H1 (cell line): ENCODE data around the gene IGLON5. TPM values are rescaled to one million over a fixed set of nuclear protein-coding genes. Genes with fewer than 3 reads are reported as not detected.

Experiments
- CTCF ChIA-PET: fragments of 300-600 bp; sonication (Branson Sonifier 250); formaldehyde crosslinking; loops from one replicate; lab custom pipeline; 2021; ENCODE audit not compliant: partially characterized antibody; lab: Charles Lee
- POLR2A ChIA-PET: fragments of 300-600 bp; sonication (Branson Sonifier 250); formaldehyde crosslinking; loops from one replicate; lab custom pipeline; 2021; ENCODE audit warnings: inconsistent platforms; ENCODE audit not compliant: partially characterized antibody; lab: Charles Lee
- DNase-seq, 2 experiments: peaks; one replicate each; pipeline versions ENCODE4 v3.0.0 to v3.0.0-alpha.2; 2010 to 2022; ENCODE audit warnings: low spot score in 2 of 2, low read depth in 1 of 2, mixed read lengths in 1 of 2
- FAIRE-seq: peaks from 2 replicates; lab custom pipeline; 2011; peaks lifted over from hg19 to GRCh38; lab: Jason Lieb, UNC
- H2AFZ ChIP-seq: 2 replicates; pipeline ENCODE4 v1.8.1; 2012; ENCODE audit warnings: low read length, inconsistent platforms
- H2AK5ac ChIP-seq: 2 replicates; pipeline ENCODE4 v1.6.1; 2013; ENCODE audit warnings: low read depth, low read length
- H2BK120ac ChIP-seq: replicated peaks from 2 replicates; pipeline ENCODE3; 2013; ENCODE audit warnings: low read depth, low read length, inconsistent platforms
- H2BK12ac ChIP-seq: 2 replicates; pipeline ENCODE4 v1.6.1; 2013; ENCODE audit warnings: low read depth, low read length
- H2BK15ac ChIP-seq: 2 replicates; pipeline ENCODE4 v1.6.1; 2013; ENCODE audit warnings: low read length
- H2BK20ac ChIP-seq: 2 replicates; pipeline ENCODE4 v1.6.1; 2013; ENCODE audit warnings: low read length
- H2BK5ac ChIP-seq: 2 replicates; pipeline ENCODE4 v1.6.1; 2013; ENCODE audit warnings: low read depth, low read length
- H3K14ac ChIP-seq: 2 replicates; pipeline ENCODE4 v1.6.1; 2013; ENCODE audit warnings: inconsistent platforms; ENCODE audit not compliant: insufficient read length
- H3K18ac ChIP-seq: 2 replicates; pipeline ENCODE4 v1.6.1; 2013; ENCODE audit warnings: low read length; ENCODE audit errors: extremely low read depth
- H3K23ac ChIP-seq: 2 replicates; pipeline ENCODE4 v1.6.1; 2013; ENCODE audit warnings: inconsistent platforms; ENCODE audit not compliant: insufficient read length
- H3K23me2 ChIP-seq: 2 replicates; pipeline ENCODE4 v1.6.1; 2013; ENCODE audit warnings: low read depth, low read length
- H3K27ac ChIP-seq: 2 replicates; pipeline ENCODE4 v1.6.1; 2011; ENCODE audit warnings: low read depth, low read length, inconsistent platforms
- H3K27me3 ChIP-seq, 4 experiments: replicated peaks in 1 of 4; 1 replicate in 1 of 4; 2 replicates in 3 of 4; pipeline versions ENCODE4 v1.6.1 to v1.8.1; 2011 to 2013; ENCODE audit warnings: low read length in 3 of 4, mild to moderate bottlenecking in 3 of 4, inconsistent platforms in 2 of 4, mixed read lengths in 2 of 4, moderate library complexity in 1 of 4; ENCODE audit not compliant: control insufficient read depth in 3 of 4, insufficient read depth in 3 of 4; ENCODE audit errors: extremely low read depth in 1 of 4
- H3K36me3 ChIP-seq, 4 experiments: 2 replicates each; pipeline versions ENCODE4 v1.6.1 to v1.8.1; 2011 to 2013; ENCODE audit warnings: mild to moderate bottlenecking in 4 of 4, low read length in 3 of 4, moderate library complexity in 2 of 4, control low read depth in 1 of 4, inconsistent platforms in 1 of 4; ENCODE audit not compliant: insufficient read depth in 4 of 4, control insufficient read depth in 2 of 4
- H3K4ac ChIP-seq: replicated peaks from 2 replicates; pipeline ENCODE3; 2013; ENCODE audit warnings: low read length, low read depth, mixed read lengths, inconsistent platforms; ENCODE audit not compliant: insufficient read length
- H3K4me1 ChIP-seq, 4 experiments: replicated peaks in 1 of 4; 1 replicate in 1 of 4; 2 replicates in 3 of 4; pipeline versions ENCODE4 v1.6.1 to v1.8.1; 2011 to 2013; ENCODE audit warnings: low read length in 3 of 4, inconsistent platforms in 2 of 4, mixed read lengths in 1 of 4; ENCODE audit not compliant: insufficient read depth in 4 of 4, control insufficient read depth in 3 of 4
- H3K4me2 ChIP-seq, 2 experiments: 2 replicates each; pipeline versions ENCODE4 v1.6.1 to v1.8.1; 2011 to 2013; ENCODE audit warnings: low read depth in 2 of 2, low read length in 2 of 2, control low read depth in 1 of 2, inconsistent platforms in 1 of 2, mild to moderate bottlenecking in 1 of 2; ENCODE audit not compliant: insufficient read depth in 1 of 2
- H3K4me3 ChIP-seq, 4 experiments: fragments of 200-600, 300-600 bp in 1 of 4; sonication (generic), shearing (Covaris generic), sonication (Bioruptor Twin) in 1 of 4; 2 replicates each; pipeline versions ENCODE4 v1.5.1 to v1.8.1; 2011 to 2016; ENCODE audit warnings: low read length in 4 of 4, low read depth in 3 of 4, control low read depth in 2 of 4, inconsistent platforms in 2 of 4, mild to moderate bottlenecking in 2 of 4, mixed read lengths in 1 of 4, moderate library complexity in 1 of 4; ENCODE audit not compliant: insufficient read depth in 2 of 4; ENCODE audit errors: extremely low read depth in 1 of 4
- H3K56ac ChIP-seq: replicated peaks from 2 replicates; pipeline ENCODE3; 2013; ENCODE audit warnings: low read depth, mild to moderate bottlenecking, mixed read lengths, low read length, inconsistent platforms; ENCODE audit not compliant: insufficient read length
- H3K79me1 ChIP-seq: 2 replicates; pipeline ENCODE4 v1.6.1; 2013; ENCODE audit warnings: low read depth, low read length, control low read depth
- H3K79me2 ChIP-seq, 2 experiments: 2 replicates each; pipeline versions ENCODE4 v1.6.1 to v1.8.1; 2012 to 2013; ENCODE audit warnings: low read length in 2 of 2, mild to moderate bottlenecking in 2 of 2, inconsistent platforms in 1 of 2; ENCODE audit not compliant: insufficient read depth in 2 of 2, control insufficient read depth in 1 of 2
- H3K9ac ChIP-seq, 4 experiments: replicated peaks in 1 of 4; 1 replicate in 1 of 4; 2 replicates in 3 of 4; pipeline versions ENCODE4 v1.6.1 to v1.8.1; 2011 to 2013; ENCODE audit warnings: low read depth in 3 of 4, low read length in 3 of 4, control low read depth in 2 of 4, mild to moderate bottlenecking in 2 of 4, moderate library complexity in 2 of 4, inconsistent platforms in 1 of 4; ENCODE audit errors: extremely low read depth in 1 of 4
- H3K9me3 ChIP-seq, 2 experiments: 2 replicates each; pipeline versions ENCODE4 v1.6.1 to v1.8.1; 2012 to 2013; ENCODE audit warnings: mild to moderate bottlenecking in 2 of 2, moderate library complexity in 2 of 2, control low read depth in 1 of 2, inconsistent platforms in 1 of 2, low read depth in 1 of 2, low read length in 1 of 2, mixed read lengths in 1 of 2; ENCODE audit not compliant: insufficient read depth in 2 of 2
- H4K20me1 ChIP-seq, 2 experiments: replicated peaks in 1 of 2; 2 replicates each; pipeline versions ENCODE3 to v1.8.1; 2011 to 2013; ENCODE audit warnings: inconsistent platforms in 2 of 2, low read length in 2 of 2, mild to moderate bottlenecking in 1 of 2; ENCODE audit not compliant: insufficient read depth in 2 of 2, control insufficient read depth in 1 of 2
- H4K5ac ChIP-seq: 2 replicates; pipeline ENCODE4 v1.6.1; 2013; ENCODE audit warnings: low read length, low read depth, mixed read lengths, inconsistent platforms; ENCODE audit not compliant: insufficient read length
- H4K8ac ChIP-seq: 2 replicates; pipeline ENCODE4 v1.8.0; 2013; ENCODE audit warnings: mild to moderate bottlenecking, moderate library complexity, low read length, inconsistent platforms; ENCODE audit not compliant: insufficient read depth; ENCODE audit errors: extremely low read depth
- H4K91ac ChIP-seq: replicated peaks from 2 replicates; pipeline ENCODE3; 2013; ENCODE audit warnings: low read length, mixed read lengths, inconsistent platforms; ENCODE audit not compliant: insufficient read length
- ASH2L ChIP-seq: fragments of 200-600, 300-600 bp; sonication (generic); IDR thresholded peaks from one replicate; pipeline ENCODE4 v1.7.1; 2017; ENCODE audit warnings: low read length
- POLR2AphosphoS5 ChIP-seq: IDR thresholded peaks from 2 replicates; pipeline ENCODE4 v1.6.1; 2011; ENCODE audit warnings: low read depth, low read length
- RNF2 ChIP-seq: fragments of 200-900, 300-1000 bp; sonication (generic); IDR thresholded peaks from 2 replicates; pipeline ENCODE4 v1.7.1; 2016; ENCODE audit warnings: borderline replicate concordance, low read depth, mild to moderate bottlenecking, antibody characterized with exemption, low read length; ENCODE audit not compliant: poor library complexity, severe bottlenecking; ENCODE audit errors: missing control alignments
- WGBS, 2 experiments: shearing (Covaris generic) in 1 of 2; methylation state at CpG; one replicate each; pipeline versions ENCODE4 v1.1.6 to v1.1.7; 2013 to 2015; ENCODE audit warnings: low lambda C conversion rate in 2 of 2, mixed read lengths in 2 of 2, inconsistent platforms in 1 of 2, low coverage in 1 of 2, missing lambda C conversion rate in 1 of 2; ENCODE audit not compliant: insufficient replicate concordance in 2 of 2, insufficient coverage in 1 of 2, insufficient read length in 1 of 2; ENCODE audit errors: extremely low coverage in 1 of 2, missing lambda C conversion rate in 1 of 2; 5-methylcytosine and 5-hydroxymethylcytosine counted together
- polyA plus RNA-seq, 7 experiments: library from polyadenylated mRNA; depleted of rRNA in 3 of 7; stranded (reverse) in 5 of 7; unstranded in 2 of 7; fragments of >200 nt in 5 of 7; fragments of 200-250 nt in 2 of 7; gene quantifications; 1 replicate in 5 of 7; 2 replicates in 1 of 7; 4 replicates in 1 of 7; pipeline versions ENCODE4 v1.2.1 to v1.2.3, GENCODE V29; 2011 to 2013; ENCODE audit warnings: missing spikeins in 2 of 7, mixed read lengths in 2 of 7
- total RNA-seq: library from RNA; stranded (reverse); fragmentation: NEBNext Ultra II Directional; extraction: Animal tissue kit (Norgen Biotek cat#: 25700); gene quantifications from 2 replicates; pipeline ENCODE4 v1.2.1, GENCODE V29; 2021

The IGLON5 gene
- total and polyA plus RNA-seq, 2 of the 8 experiments (the other 6 are each of a cell fraction or from before 2014, with no cell fraction given), result 31.8 to 34.6 TPM

GRCh38 chr19:51277112-51277511, 34.3 kb upstream of the IGLON5 start:
- Histone ChIP-seq H4K8ac (no peak overlapping the region), H3K18ac (no peak overlapping the region), H2BK5ac (no peak overlapping the region), H3K4ac (no peak overlapping the region), H3K56ac (no peak overlapping the region), H2BK12ac (no peak overlapping the region), H2BK20ac (no peak overlapping the region), H2AK5ac (no peak overlapping the region), H3K23ac (no peak overlapping the region), H3K27ac (no peak overlapping the region), H3K79me2 (no peaks in the 10 kb centered on the region), H2BK120ac (no peak overlapping the region), H3K23me2 (no peaks in the 10 kb centered on the region), H3K36me3 (no peaks in the 10 kb centered on the region), H3K79me1 (no peaks in the 10 kb centered on the region), H3K4me3 (no peak overlapping the region), H3K4me1 (no peaks in the 10 kb centered on the region), H4K91ac (no peak overlapping the region), H4K5ac (no peak overlapping the region), H3K14ac (no peak overlapping the region), H2AFZ (no peak overlapping the region), H3K9ac (no peak overlapping the region), H3K9me3 (peaks cover 4 to 9% of the 10 kb centered on the region in 2 experiments), H4K20me1 (no peaks in the 10 kb centered on the region), H3K4me2 (no peak overlapping the region), H2BK15ac (no peak overlapping the region), H3K27me3 (no peaks in the 10 kb centered on the region; a peak in 1 of 7 replicates)
- ChIA-PET POLR2A (interaction anchor here (0.9 kb wide), 1 partner anchor 16 kb away, joined by 4 read pairs; no protein-coding TSS in a partner anchor), CTCF (interaction anchor here (0.6 to 1.9 kb wide), 3 partner anchors 18 to 332 kb away, joined by 3 to 7 read pairs (median 4); no protein-coding TSS in a partner anchor)
- no peak for DNase-seq
- 93% methylated on average over 3 of the region's 3 CpGs; no CpG with 5 or more reads in 1 of the 2 experiments for WGBS, 2 experiments
- TF ChIP-seq RNF2 (no peak), POLR2AphosphoS5 (no peak), ASH2L (no peak)
- no peak for FAIRE-seq
